DND-41 (cell line): Measurements from ENCODE around the gene GALNT18.

ENCODE experiments used
- ATAC-seq: fragments of 200-7000 bp; cut with Tn5 transposase; 3 replicates; pipeline ENCODE4 v1.9.1; 2021; ENCODE audit warnings: low read depth; ENCODE audit not compliant: insufficient read depth
- DNase-seq: peaks from one replicate; pipeline ENCODE4 v3.0.0-alpha.2; 2020
- H2AFZ ChIP-seq: 2 replicates; pipeline ENCODE4 v1.6.0; 2012; ENCODE audit warnings: low read depth, low read length
- H3K27ac ChIP-seq: 2 replicates; pipeline ENCODE4 v1.5.1; 2012; ENCODE audit warnings: low read length, inconsistent platforms
- H3K27me3 ChIP-seq: fragments of 200-600 bp; sonication (generic); 2 replicates; pipeline ENCODE4 v1.6.0; 2012; ENCODE audit warnings: low read length, mild to moderate bottlenecking, inconsistent platforms; ENCODE audit not compliant: insufficient read depth, poor library complexity
- H3K36me3 ChIP-seq: 2 replicates; pipeline ENCODE4 v1.5.1; 2012; ENCODE audit warnings: low read length, inconsistent platforms; ENCODE audit not compliant: insufficient read depth
- H3K4me1 ChIP-seq: 2 replicates; pipeline ENCODE4 v1.5.1; 2012; ENCODE audit warnings: mild to moderate bottlenecking, low read length; ENCODE audit not compliant: insufficient read depth
- H3K4me2 ChIP-seq: 2 replicates; pipeline ENCODE4 v1.6.0; 2012; ENCODE audit warnings: mild to moderate bottlenecking, moderate library complexity, low read length, inconsistent platforms; ENCODE audit not compliant: insufficient read depth
- H3K4me3 ChIP-seq, 2 experiments: fragments of 200-600 bp in 1 of 2; shearing (Covaris generic) in 1 of 2; 2 replicates each; pipeline ENCODE4 v1.5.1; 2012 to 2016; ENCODE audit warnings: inconsistent platforms in 2 of 2, low read length in 2 of 2, mild to moderate bottlenecking in 2 of 2, low read depth in 1 of 2, moderate library complexity in 1 of 2
- H3K79me2 ChIP-seq: 2 replicates; pipeline ENCODE4 v1.6.0; 2012; ENCODE audit warnings: low read length, inconsistent platforms; ENCODE audit not compliant: insufficient read depth
- H3K9ac ChIP-seq: 2 replicates; pipeline ENCODE4 v1.6.0; 2012; ENCODE audit warnings: low read depth, mild to moderate bottlenecking, inconsistent platforms, low read length, moderate library complexity
- H3K9me3 ChIP-seq: 2 replicates; pipeline ENCODE4 v1.5.1; 2012; ENCODE audit warnings: low read length, moderate library complexity, mild to moderate bottlenecking, inconsistent platforms; ENCODE audit not compliant: insufficient read depth, severe bottlenecking
- H4K20me1 ChIP-seq: 2 replicates; pipeline ENCODE4 v1.6.0; 2012; ENCODE audit warnings: low read length; ENCODE audit not compliant: insufficient read depth
- EZH2 ChIP-seq: IDR thresholded peaks from 3 replicates; pipeline ENCODE4 v1.6.1; 2012; ENCODE audit warnings: borderline replicate concordance, low read depth, mild to moderate bottlenecking, moderate library complexity, low read length, inconsistent platforms; ENCODE audit not compliant: severe bottlenecking
- TF ChIP-seq, protein P1 (sequence below): IDR thresholded peaks from 2 replicates; pipeline ENCODE4 v1.5.1; 2012; ENCODE audit warnings: borderline replicate concordance, low read length, moderate library complexity, mild to moderate bottlenecking; ENCODE audit not compliant: poor library complexity, severe bottlenecking; ENCODE audit errors: extremely low read depth

Gene GALNT18

GRCh38 chr11:11502263-11502861 lies 119.4 kb downstream of the GALNT18 start:
- no peak for DNase-seq
- Histone ChIP-seq H3K9me3 (no peaks in the 10 kb centered on the region), H3K27ac (no peak overlapping the region), H3K27me3 (peaks cover 28% of the 10 kb centered on the region), H3K9ac (no peak overlapping the region), H4K20me1 (0 out of 2 replicates have a peak, but pooled peaks cover 3% of the 10 kb centered on the region), H2AFZ (no peak overlapping the region), H3K36me3 (no peaks in the 10 kb centered on the region), H3K4me2 (no peak overlapping the region), H3K79me2 (no peaks in the 10 kb centered on the region), H3K4me1 (no peaks in the 10 kb centered on the region), H3K4me3 (no peak overlapping the region)
- ATAC-seq, result no peak
- TF ChIP-seq, protein P1, sequence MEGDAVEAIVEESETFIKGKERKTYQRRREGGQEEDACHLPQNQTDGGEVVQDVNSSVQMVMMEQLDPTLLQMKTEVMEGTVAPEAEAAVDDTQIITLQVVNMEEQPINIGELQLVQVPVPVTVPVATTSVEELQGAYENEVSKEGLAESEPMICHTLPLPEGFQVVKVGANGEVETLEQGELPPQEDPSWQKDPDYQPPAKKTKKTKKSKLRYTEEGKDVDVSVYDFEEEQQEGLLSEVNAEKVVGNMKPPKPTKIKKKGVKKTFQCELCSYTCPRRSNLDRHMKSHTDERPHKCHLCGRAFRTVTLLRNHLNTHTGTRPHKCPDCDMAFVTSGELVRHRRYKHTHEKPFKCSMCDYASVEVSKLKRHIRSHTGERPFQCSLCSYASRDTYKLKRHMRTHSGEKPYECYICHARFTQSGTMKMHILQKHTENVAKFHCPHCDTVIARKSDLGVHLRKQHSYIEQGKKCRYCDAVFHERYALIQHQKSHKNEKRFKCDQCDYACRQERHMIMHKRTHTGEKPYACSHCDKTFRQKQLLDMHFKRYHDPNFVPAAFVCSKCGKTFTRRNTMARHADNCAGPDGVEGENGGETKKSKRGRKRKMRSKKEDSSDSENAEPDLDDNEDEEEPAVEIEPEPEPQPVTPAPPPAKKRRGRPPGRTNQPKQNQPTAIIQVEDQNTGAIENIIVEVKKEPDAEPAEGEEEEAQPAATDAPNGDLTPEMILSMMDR, result no peak
- no peak for TF ChIP-seq EZH2

- no peak overlapping the region for H3K4me3 ChIP-seq
- no peaks in the 10 kb centered on the region for H3K36me3 ChIP-seq
- ATAC-seq (no peak), DNase-seq (no peak)
- no peak overlapping the region for H3K4me2 ChIP-seq
- H2AFZ ChIP-seq, result no peak overlapping the region; the same call in 1 of the 2 replicates
- H3K27me3 ChIP-seq, result peaks cover 25% of the 10 kb centered on the region
- H3K27ac ChIP-seq, result no peak overlapping the region
- H3K9me3 ChIP-seq, result no peaks in the 10 kb centered on the region
- TF ChIP-seq, protein P1, result no peak
- 0 out of 2 replicates have a peak, but pooled peaks cover 3% of the 10 kb centered on the region for H4K20me1 ChIP-seq
- no peak overlapping the region for H3K9ac ChIP-seq
- no peaks in the 10 kb centered on the region for H3K79me2 ChIP-seq
- no peaks in the 10 kb centered on the region for H3K4me1 ChIP-seq
Measured at GRCh38 chr11:11501546-11502262, 120.1 kb downstream of the GALNT18 start.

- TF ChIP-seq, protein P1, result no peak
- TF ChIP-seq EZH2, result no peak
- Histone ChIP-seq H3K36me3 (no peaks in the 10 kb centered on the region), H4K20me1 (0 out of 2 replicates have a peak, but pooled peaks cover 3% of the 10 kb centered on the region), H2AFZ (no peak overlapping the region), H3K9ac (no peak overlapping the region), H3K27ac (no peak overlapping the region), H3K27me3 (peaks cover 19% of the 10 kb centered on the region), H3K4me1 (no peaks in the 10 kb centered on the region), H3K4me3 (no peak overlapping the region), H3K79me2 (no peaks in the 10 kb centered on the region), H3K9me3 (no peaks in the 10 kb centered on the region), H3K4me2 (no peak overlapping the region)
- DNase-seq (no peak), ATAC-seq (no peak)
Measured at GRCh38 chr11:11500744-11501487, 120.9 kb downstream of the GALNT18 start.
